IMR-90 (cell line): Measurements from ENCODE around the gene CNNM2. TPM values are rescaled to one million over a fixed set of nuclear protein-coding genes. Genes with fewer than 3 reads are reported as not detected.

Source experiments
- ATAC-seq: fragments of 200-7000 bp; cut with Tn5 transposase; 2 replicates; pipeline ENCODE4 v1.9.1; 2020; ENCODE audit warnings: low read depth, mild to moderate bottlenecking, moderate library complexity
- BruUV-seq: library from RNA; stranded (reverse); fragments of 400-500 nt; replicated peaks from 2 replicates; lab custom pipeline; 2021; lab: Mats Ljungman, UMichigan
- CTCF ChIA-PET: fragments of 300-600 bp; formaldehyde crosslinking; extraction: SDS; loops from one replicate; lab custom pipeline; 2021; ENCODE audit warnings: antibody characterized with exemption; lab: Yijun Ruan, JAX
- POLR2A ChIA-PET: fragments of 300-600 bp; sonication (Branson Sonifier 250); formaldehyde crosslinking; loops from one replicate; lab custom pipeline; 2022; ENCODE audit warnings: antibody characterized with exemption; ENCODE audit not compliant: unreplicated experiment; lab: Charles Lee
- DNase-seq: peaks from one replicate; pipeline ENCODE4 v3.0.0; 2013
- H2AFZ ChIP-seq: replicated peaks from 2 replicates; pipeline ENCODE3; 2013; ENCODE audit warnings: low read length, mild to moderate bottlenecking; ENCODE audit not compliant: poor library complexity
- H2AK5ac ChIP-seq: 2 replicates; pipeline ENCODE4 v1.6.1; 2013; ENCODE audit warnings: low read depth, low read length, inconsistent platforms
- H2AK9ac ChIP-seq: replicated peaks from 2 replicates; pipeline ENCODE3; 2013; ENCODE audit warnings: mild to moderate bottlenecking, low read depth, low read length, moderate library complexity; ENCODE audit not compliant: poor library complexity
- H2BK120ac ChIP-seq: 2 replicates; pipeline ENCODE4 v1.6.1; 2013; ENCODE audit warnings: low read depth, low read length, inconsistent platforms
- H2BK15ac ChIP-seq: 3 replicates; pipeline ENCODE4 v1.6.1; 2013; ENCODE audit warnings: low read depth, low read length, inconsistent platforms
- H2BK20ac ChIP-seq: 2 replicates; pipeline ENCODE4 v1.6.1; 2013; ENCODE audit warnings: low read depth, mild to moderate bottlenecking, inconsistent platforms, low read length, moderate library complexity
- H2BK5ac ChIP-seq: 2 replicates; pipeline ENCODE4 v1.6.1; 2013; ENCODE audit warnings: mild to moderate bottlenecking, low read depth, low read length, inconsistent platforms; ENCODE audit not compliant: poor library complexity, severe bottlenecking
- H3K14ac ChIP-seq: replicated peaks from 2 replicates; pipeline ENCODE4 v1.6.1; 2013; ENCODE audit warnings: low read depth, low read length, inconsistent platforms
- H3K18ac ChIP-seq: 2 replicates; pipeline ENCODE4 v1.6.1; 2013; ENCODE audit warnings: low read depth, low read length, control low read depth
- H3K23ac ChIP-seq: 2 replicates; pipeline ENCODE4 v1.6.1; 2013; ENCODE audit warnings: low read depth, low read length, inconsistent platforms
- H3K27ac ChIP-seq: 2 replicates; pipeline ENCODE4 v1.5.1; 2013; ENCODE audit warnings: mild to moderate bottlenecking, control low read depth, low read length; ENCODE audit not compliant: insufficient read depth
- H3K27me3 ChIP-seq: 2 replicates; pipeline ENCODE4 v1.6.1; 2013; ENCODE audit warnings: low read length; ENCODE audit not compliant: control insufficient read depth, insufficient read depth
- H3K36me3 ChIP-seq: 2 replicates; pipeline ENCODE4 v1.6.1; 2013; ENCODE audit warnings: low read length, mixed read lengths; ENCODE audit not compliant: control insufficient read depth, insufficient read depth
- H3K4ac ChIP-seq: 2 replicates; pipeline ENCODE4 v1.6.1; 2013; ENCODE audit warnings: low read depth, low read length, inconsistent platforms
- H3K4me1 ChIP-seq: 2 replicates; pipeline ENCODE4 v1.6.1; 2013; ENCODE audit warnings: low read length, mixed read lengths; ENCODE audit not compliant: control insufficient read depth, insufficient read depth
- H3K4me2 ChIP-seq: 2 replicates; pipeline ENCODE4 v1.6.1; 2013; ENCODE audit warnings: low read depth, mild to moderate bottlenecking, control low read depth, low read length, moderate library complexity
- H3K4me3 ChIP-seq: 2 replicates; pipeline ENCODE4 v1.5.1; 2013; ENCODE audit warnings: low read depth, mild to moderate bottlenecking, control low read depth, low read length, moderate library complexity; ENCODE audit not compliant: insufficient read depth
- H3K56ac ChIP-seq: 2 replicates; pipeline ENCODE4 v1.6.1; 2013; ENCODE audit warnings: low read length, inconsistent platforms; ENCODE audit not compliant: insufficient read depth; ENCODE audit errors: extremely low read depth
- H3K79me1 ChIP-seq, 2 experiments: 2 replicates each; pipeline ENCODE4 v1.6.1; 2013; ENCODE audit warnings: low read length in 2 of 2, inconsistent platforms in 1 of 2, low read depth in 1 of 2
- H3K9ac ChIP-seq: 2 replicates; pipeline ENCODE4 v1.6.1; 2013; ENCODE audit warnings: low read depth, low read length, control low read depth
- H3K9me1 ChIP-seq: 2 replicates; pipeline ENCODE4 v1.6.1; 2013; ENCODE audit warnings: low read length, inconsistent platforms; ENCODE audit not compliant: insufficient read depth
- H3K9me3 ChIP-seq: 2 replicates; pipeline ENCODE4 v1.6.1; 2013; ENCODE audit warnings: low read length; ENCODE audit not compliant: control insufficient read depth, insufficient read depth
- H4K20me1 ChIP-seq: 2 replicates; pipeline ENCODE4 v1.6.1; 2013; ENCODE audit warnings: low read length, inconsistent platforms; ENCODE audit not compliant: insufficient read depth
- H4K5ac ChIP-seq: 2 replicates; pipeline ENCODE4 v1.6.1; 2013; ENCODE audit warnings: mild to moderate bottlenecking, low read depth, low read length, control low read depth
- H4K8ac ChIP-seq, 2 experiments: 2 replicates each; pipeline ENCODE4 v1.6.1; 2013; ENCODE audit warnings: low read depth in 2 of 2, low read length in 2 of 2, control low read depth in 1 of 2, inconsistent platforms in 1 of 2
- H4K91ac ChIP-seq: 2 replicates; pipeline ENCODE4 v1.6.1; 2013; ENCODE audit warnings: low read depth, low read length, inconsistent platforms; ENCODE audit not compliant: insufficient read depth
- FOS ChIP-seq: fragments of 150-350 bp; IDR thresholded peaks from 2 replicates; pipeline ENCODE4 v1.6.1; 2016; ENCODE audit warnings: low read depth, low read length
- MAZ ChIP-seq: IDR thresholded peaks from 2 replicates; pipeline ENCODE4 v1.6.1; 2012; ENCODE audit warnings: low read depth, mild to moderate bottlenecking, low read length, improper control_type of control experiment, moderate library complexity, borderline replicate concordance
- NFE2L2 ChIP-seq: fragments of 150-350 bp; IDR thresholded peaks from 2 replicates; pipeline ENCODE4 v1.6.1; 2016; ENCODE audit warnings: low read depth, mild to moderate bottlenecking, low read length
- RFX5 ChIP-seq: IDR thresholded peaks from 2 replicates; pipeline ENCODE4 v1.8.0; 2012; ENCODE audit warnings: low read depth, mild to moderate bottlenecking, low read length, moderate library complexity
- WGBS, 2 experiments: methylation state at CpG; one replicate each; pipeline versions ENCODE4 v1.1.5 to v1.1.7; 2013; ENCODE audit warnings: missing lambda C conversion rate in 2 of 2; ENCODE audit not compliant: insufficient read length in 1 of 2; ENCODE audit errors: extremely low coverage in 2 of 2; 5-methylcytosine and 5-hydroxymethylcytosine counted together
- dilution Hi-C: fragments of 300-500 bp; cut with HindIII; formaldehyde crosslinking; loops from one replicate; pipeline ENCODE4 v1.14.3; 2018; ENCODE audit warnings: low sequenced_read_pairs; ENCODE audit not compliant: unreplicated experiment
- in situ Hi-C: fragments of 300-500 bp; cut with MboI; formaldehyde crosslinking; loops from 3 replicates; pipeline ENCODE4 v1.14.3; 2019; ENCODE audit warnings: low sequenced_read_pairs, inconsistent platforms, mixed read lengths
- intact Hi-C: fragments of 100-400 bp; cut with micrococcal nuclease; formaldehyde crosslinking; loops from 2 replicates; pipeline ENCODE4 v1.10.0; 2022
- polyA plus RNA-seq, 3 experiments: library from polyadenylated mRNA; depleted of rRNA; stranded (reverse); fragments of >200 nt; gene quantifications; 2 replicates each; pipeline ENCODE4 v1.2.3, GENCODE V29; 2012; ENCODE audit warnings: low replicate concordance in 1 of 3
- total RNA-seq: library from RNA; depleted of rRNA; stranded (reverse); fragments of >200 nt; gene quantifications from 2 replicates; pipeline ENCODE4 v1.2.3, GENCODE V29; 2012

The CNNM2 gene
- total and polyA plus RNA-seq, 2 of the 4 experiments (the other 2 are of a cell fraction): 4.7 to 5.6 TPM

- TF ChIP-seq NFE2L2: no peak
- TF ChIP-seq RFX5: no peak
- no peak for TF ChIP-seq FOS
Measured at GRCh38 chr10:103062854-103063590, 144.9 kb downstream of the CNNM2 start (continued).

GRCh38 chr10:103064956-103065355, 146.9 kb downstream of the CNNM2 start:
- ChIA-PET POLR2A (no interaction called here), CTCF (interaction anchor here (1.4 kb wide), 1 partner anchor 147 kb away, joined by 5 read pairs; the partner anchor contains the start of gene CNNM2)
- no peak overlapping the region for H2BK120ac ChIP-seq
- H4K8ac ChIP-seq: no peak overlapping the region
- no peaks in the 10 kb centered on the region for H3K27me3 ChIP-seq
- no peak overlapping the region for H3K27ac ChIP-seq
- no peak overlapping the region for H2AK9ac ChIP-seq
- H2AFZ ChIP-seq: no peak overlapping the region
- no peak overlapping the region for H3K14ac ChIP-seq
- ATAC-seq (no peak), DNase-seq (no peak)
- no peak overlapping the region for H3K56ac ChIP-seq
- H2BK20ac ChIP-seq: no peak overlapping the region
- 0 out of 2 replicates have a peak overlapping the region, but pooled peaks have one; percentile 8 for H3K4ac ChIP-seq
- H2BK5ac ChIP-seq: no peak overlapping the region
- H3K4me1 ChIP-seq: peaks cover 7% of the 10 kb centered on the region; the same call in 1 of the 2 replicates
- BruUV-seq: no TSS peak
- H4K20me1 ChIP-seq: 0 out of 2 replicates have a peak, but pooled peaks cover 2% of the 10 kb centered on the region
- H3K36me3 ChIP-seq: peaks cover 12% of the 10 kb centered on the region
- H3K4me3 ChIP-seq: no peak overlapping the region
- no peak overlapping the region for H4K91ac ChIP-seq
- H3K79me1 ChIP-seq: peaks cover 13 to 47% of the 10 kb centered on the region in 2 experiments; a peak in 3 of 4 replicates
- intact Hi-C loops (no loop called here), in situ Hi-C loops (loop anchor here (5.0 to 10.0 kb wide), 2 partner anchors 148 to 330 kb away; partner anchors contain the start of gene CNNM2), dilution Hi-C loops (no loop called here)
- no peak overlapping the region for H3K9ac ChIP-seq
- H3K18ac ChIP-seq: no peak overlapping the region
- no peak for TF ChIP-seq MAZ
- H3K4me2 ChIP-seq: no peak overlapping the region
- H3K9me1 ChIP-seq: peaks cover 9% of the 10 kb centered on the region; the same call in 1 of the 2 replicates
- H3K23ac ChIP-seq: no peak overlapping the region
- H4K5ac ChIP-seq: no peak overlapping the region
- no peak overlapping the region for H2AK5ac ChIP-seq
- H2BK15ac ChIP-seq: no peak overlapping the region
- no peaks in the 10 kb centered on the region for H3K9me3 ChIP-seq
- WGBS, 2 experiments: 83% methylated on average over 1 of the region's 4 CpGs; no CpG with 5 or more reads in 1 of the 2 experiments
